OCI-LY1 (cell line): ENCODE results near the gene BAD.
"Not testable (repeated sequence)": the region's sequence is repeated elsewhere in the genome, so short reads cannot be mapped to it uniquely, and the experiment has no call there.

ENCODE experiments used
- H2AFZ ChIP-seq: fragments of 200-600 bp; sonication (generic), shearing (Covaris generic); 2 replicates; pipeline ENCODE4 v1.6.0; 2014; ENCODE audit warnings: antibody characterized with exemption, mild to moderate bottlenecking, low read length
- H3F3A ChIP-seq: fragments of 200-600 bp; sonication (generic), shearing (Covaris generic); 2 replicates; pipeline ENCODE4 v1.6.0; 2014; ENCODE audit warnings: mild to moderate bottlenecking, antibody characterized with exemption, low read length, moderate library complexity; ENCODE audit not compliant: insufficient read depth
- H3K27ac ChIP-seq: fragments of 200-600 bp; sonication (generic); 2 replicates; pipeline ENCODE4 v1.5.1; 2014; ENCODE audit warnings: low read length, mixed run types, mild to moderate bottlenecking, low read depth; ENCODE audit not compliant: poor library complexity, severe bottlenecking
- H3K27me3 ChIP-seq: fragments of 200-600 bp; sonication (generic); 2 replicates; pipeline ENCODE4 v1.6.0; 2014; ENCODE audit warnings: antibody characterized with exemption, mild to moderate bottlenecking, low read length, moderate library complexity; ENCODE audit not compliant: insufficient read depth
- H3K36me3 ChIP-seq: fragments of 200-600 bp; sonication (generic); 2 replicates; pipeline ENCODE4 v1.6.1; 2014; ENCODE audit warnings: mild to moderate bottlenecking, antibody characterized with exemption, low read length, moderate library complexity, mixed read lengths; ENCODE audit not compliant: insufficient read depth
- H3K4me1 ChIP-seq: fragments of 200-600 bp; sonication (generic); 2 replicates; pipeline ENCODE4 v1.5.1; 2014; ENCODE audit warnings: mild to moderate bottlenecking, low read length, moderate library complexity; ENCODE audit not compliant: insufficient read depth, severe bottlenecking
- H3K4me2 ChIP-seq: fragments of 200-600 bp; sonication (generic), shearing (Covaris generic); 2 replicates; pipeline ENCODE4 v1.6.1; 2014; ENCODE audit warnings: low read length
- H3K4me3 ChIP-seq: fragments of 200-600 bp; sonication (generic); 2 replicates; pipeline ENCODE4 v1.5.1; 2014; ENCODE audit warnings: low read length, low read depth, mild to moderate bottlenecking, mixed read lengths; ENCODE audit not compliant: poor library complexity, severe bottlenecking
- H3K79me2 ChIP-seq: fragments of 200-600 bp; shearing (Covaris generic); 2 replicates; pipeline ENCODE4 v1.6.1; 2016; ENCODE audit warnings: mixed run types, low read length, mixed read lengths; ENCODE audit not compliant: insufficient read depth
- H3K9ac ChIP-seq: fragments of 200-600 bp; sonication (generic), shearing (Covaris generic); 2 replicates; pipeline ENCODE4 v1.6.1; 2014; ENCODE audit warnings: mild to moderate bottlenecking, low read length, mixed read lengths
- H3K9me2 ChIP-seq: fragments of 200-600 bp; sonication (generic), shearing (Covaris generic); 2 replicates; pipeline ENCODE4 v1.6.1; 2014; ENCODE audit warnings: low read depth, mild to moderate bottlenecking, low read length, mixed read lengths
- H3K9me3 ChIP-seq: fragments of 200-600 bp; shearing (Covaris generic); 2 replicates; pipeline ENCODE4 v1.6.1; 2014; ENCODE audit warnings: low read length, mixed read lengths
- H4K20me1 ChIP-seq: fragments of 200-600 bp; sonication (generic), shearing (Covaris generic); 2 replicates; pipeline ENCODE4 v1.6.0; 2016; ENCODE audit warnings: mild to moderate bottlenecking, low read length; ENCODE audit not compliant: insufficient read depth
- EZH2 ChIP-seq: fragments of 200-600 bp; sonication (generic), shearing (Covaris generic); IDR thresholded peaks from 2 replicates; pipeline ENCODE4 v1.8.0; 2017; ENCODE audit warnings: borderline replicate concordance, mixed run types, mild to moderate bottlenecking, antibody characterized with exemption, low read length, moderate library complexity, mixed read lengths
- TF ChIP-seq, protein P1 (sequence below): fragments of 200-600 bp; sonication (generic), shearing (Covaris generic); IDR thresholded peaks from 2 replicates; pipeline ENCODE4 v1.5.1; 2017; ENCODE audit warnings: mild to moderate bottlenecking, antibody characterized with exemption, low read length, moderate library complexity, mixed read lengths

BAD gene

DNA sequence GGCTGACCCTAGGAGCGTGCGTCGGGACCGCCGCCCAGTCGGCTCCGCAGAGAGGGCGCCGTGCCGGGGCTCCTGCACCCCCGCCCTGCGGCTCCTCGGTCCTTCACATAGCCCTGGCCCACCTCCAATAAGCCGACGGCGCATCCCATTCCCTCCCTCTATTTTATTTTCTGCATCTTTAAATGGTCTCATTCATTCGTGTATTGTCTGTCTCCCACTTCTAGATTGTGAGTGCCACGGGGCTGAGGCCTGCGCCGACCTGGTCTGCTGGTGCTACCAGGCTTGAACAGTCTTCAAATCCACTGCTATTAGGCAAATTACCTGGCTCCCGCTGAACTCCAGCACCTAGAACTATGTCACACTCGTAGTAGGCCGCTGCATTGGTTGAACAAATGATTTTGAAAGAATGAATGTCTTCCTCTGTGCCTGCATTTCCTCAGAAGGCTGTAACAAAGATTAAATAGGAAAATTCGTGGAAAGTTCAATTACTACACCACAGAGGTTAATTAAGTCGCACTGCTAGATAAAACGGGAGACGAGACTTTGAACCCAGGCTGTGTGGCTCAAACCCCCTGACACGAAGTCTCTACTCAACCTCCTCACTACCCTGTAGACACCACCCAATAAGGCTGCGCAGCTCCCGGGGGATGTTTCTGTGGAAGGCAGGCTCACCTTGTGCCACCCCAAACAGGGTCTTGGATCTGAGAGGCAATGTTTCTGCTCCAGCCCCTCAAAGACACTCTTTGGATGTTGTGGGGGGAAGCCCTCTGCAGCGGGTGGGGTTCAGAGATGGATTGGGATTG lies 36.5 kb downstream of the BAD start:
- Histone ChIP-seq H3K36me3 (peaks cover 20% of the 10 kb centered on the region; the same call in 1 of the 2 replicates), H3K4me3 (peak overlapping the region; percentile 70), H4K20me1 (no peaks in the 10 kb centered on the region), H3F3A (0 out of 2 replicates have a peak, but pooled peaks cover 3% of the 10 kb centered on the region), H3K4me1 (peaks cover 58% of the 10 kb centered on the region), H3K9me2 (no peaks in the 10 kb centered on the region), H3K27me3 (no peaks in the 10 kb centered on the region), H3K27ac (peak overlapping the region; percentile 80), H2AFZ (peak overlapping the region; percentile 49; the same call in 1 of the 2 replicates), H3K9ac (peak overlapping the region; percentile 78), H3K9me3 (no peaks in the 10 kb centered on the region), H3K4me2 (peak overlapping the region; percentile 95), H3K79me2 (no peaks in the 10 kb centered on the region; the same call in 1 of the 2 replicates)
- no peak for TF ChIP-seq EZH2
- TF ChIP-seq, protein P1, sequence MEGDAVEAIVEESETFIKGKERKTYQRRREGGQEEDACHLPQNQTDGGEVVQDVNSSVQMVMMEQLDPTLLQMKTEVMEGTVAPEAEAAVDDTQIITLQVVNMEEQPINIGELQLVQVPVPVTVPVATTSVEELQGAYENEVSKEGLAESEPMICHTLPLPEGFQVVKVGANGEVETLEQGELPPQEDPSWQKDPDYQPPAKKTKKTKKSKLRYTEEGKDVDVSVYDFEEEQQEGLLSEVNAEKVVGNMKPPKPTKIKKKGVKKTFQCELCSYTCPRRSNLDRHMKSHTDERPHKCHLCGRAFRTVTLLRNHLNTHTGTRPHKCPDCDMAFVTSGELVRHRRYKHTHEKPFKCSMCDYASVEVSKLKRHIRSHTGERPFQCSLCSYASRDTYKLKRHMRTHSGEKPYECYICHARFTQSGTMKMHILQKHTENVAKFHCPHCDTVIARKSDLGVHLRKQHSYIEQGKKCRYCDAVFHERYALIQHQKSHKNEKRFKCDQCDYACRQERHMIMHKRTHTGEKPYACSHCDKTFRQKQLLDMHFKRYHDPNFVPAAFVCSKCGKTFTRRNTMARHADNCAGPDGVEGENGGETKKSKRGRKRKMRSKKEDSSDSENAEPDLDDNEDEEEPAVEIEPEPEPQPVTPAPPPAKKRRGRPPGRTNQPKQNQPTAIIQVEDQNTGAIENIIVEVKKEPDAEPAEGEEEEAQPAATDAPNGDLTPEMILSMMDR, result no peak

DNA sequence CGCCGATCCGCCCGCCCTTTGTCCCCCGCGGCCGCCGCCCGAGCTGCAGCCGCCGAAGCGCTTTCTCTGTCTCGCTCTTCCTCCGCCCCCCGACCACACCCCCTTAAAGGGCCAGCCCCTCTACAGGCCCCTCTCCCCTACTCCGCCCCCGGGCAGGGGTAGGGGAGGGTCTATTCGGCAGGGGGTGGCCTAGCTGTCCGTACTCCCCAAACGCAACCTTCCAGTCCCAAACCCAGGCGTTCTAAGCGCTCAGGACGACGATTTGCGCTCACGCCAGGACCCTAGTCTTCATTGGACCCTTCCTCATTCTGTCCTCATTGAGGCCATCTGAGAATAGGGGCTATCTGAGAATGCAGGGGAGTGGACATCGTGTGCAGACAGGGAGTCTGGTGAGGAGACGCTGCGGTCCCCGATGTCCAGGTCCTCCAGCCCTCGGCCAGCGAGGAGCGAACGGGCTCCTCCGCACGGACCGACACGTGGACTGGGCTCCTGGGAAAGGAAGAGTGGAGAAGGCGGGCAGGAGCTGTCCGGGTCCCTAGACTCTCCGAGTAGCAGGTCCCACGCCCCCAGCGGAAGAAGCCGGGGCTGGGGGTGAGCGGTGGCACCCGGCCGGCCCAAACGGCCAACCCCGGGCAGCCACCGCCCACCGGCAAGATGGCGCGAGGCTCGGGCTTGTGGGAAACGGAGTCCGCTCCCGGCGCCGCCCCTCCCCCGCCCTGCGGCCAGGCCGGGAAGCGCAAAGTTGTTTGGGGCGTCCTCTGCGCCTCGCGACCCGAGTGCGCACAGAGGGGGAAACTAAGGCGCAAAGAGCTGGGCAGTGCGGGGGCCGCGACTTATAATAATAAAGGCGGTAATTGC lies 37.4 kb downstream of the BAD start, which contains the start of gene PPP1R14B:
Gene PPP1R14B, minus strand, starts transcription at position 73 of the 858 bp plus-strand sequence. CDS start 270 bp downstream, outside the sequence.
- peak within 1 kb of the TSS; percentile 95 for H3K4me2 ChIP-seq
- TF ChIP-seq, protein P1, result no peak
- TF ChIP-seq EZH2, result no peak
- 0 out of 2 replicates have a peak, but pooled peaks cover 3% of the 10 kb centered on the region for H3F3A ChIP-seq
- peaks cover 58% of the 10 kb centered on the region for H3K4me1 ChIP-seq
- H3K79me2 ChIP-seq, result no peaks in the 10 kb centered on the region; the same call in 1 of the 2 replicates
- no peaks in the 10 kb centered on the region for H3K9me3 ChIP-seq
- H4K20me1 ChIP-seq, result no peaks in the 10 kb centered on the region
- H3K9me2 ChIP-seq, result no peaks in the 10 kb centered on the region
- H2AFZ ChIP-seq, result peak within 1 kb of the TSS; percentile 49; the same call in 1 of the 2 replicates
- peaks cover 21% of the 10 kb centered on the region; the same call in 1 of the 2 replicates for H3K36me3 ChIP-seq
- peak within 1 kb of the TSS; percentile 91 for H3K4me3 ChIP-seq
- no peaks in the 10 kb centered on the region for H3K27me3 ChIP-seq
- H3K9ac ChIP-seq, result peak within 1 kb of the TSS; percentile 91
- peak within 1 kb of the TSS; percentile 85 for H3K27ac ChIP-seq

DNA sequence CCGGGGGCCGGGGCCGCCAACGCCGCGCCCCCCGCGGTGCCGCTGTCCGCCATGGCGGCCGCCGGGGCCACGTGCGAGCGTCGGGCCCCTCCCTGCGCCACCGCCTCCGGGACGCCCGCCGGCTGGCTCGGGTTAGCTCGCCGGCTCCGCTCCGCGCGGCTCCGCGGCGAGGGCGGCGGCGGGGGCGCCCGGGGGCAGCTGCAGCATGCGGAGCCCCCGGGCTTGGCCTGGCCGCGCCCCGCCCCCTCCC lies 37.9 kb downstream of the BAD start:
- H3K4me1 ChIP-seq, result peaks cover 56% of the 10 kb centered on the region
- H3K9me3 ChIP-seq, H3K9me2 ChIP-seq, H2AFZ ChIP-seq, H3K4me2 ChIP-seq, H3K79me2 ChIP-seq, H4K20me1 ChIP-seq, H3K27ac ChIP-seq, H3F3A ChIP-seq, H3K27me3 ChIP-seq: not testable (repeated sequence)
- peak overlapping the region; percentile 91; the same call in 1 of the 2 replicates for H3K9ac ChIP-seq
- H3K36me3 ChIP-seq, result peaks cover 21% of the 10 kb centered on the region; the same call in 1 of the 2 replicates
- peak overlapping the region; percentile 91 for H3K4me3 ChIP-seq
